ENCODE results near the gene HERC3. TPM values are rescaled to one million over a fixed set of nuclear protein-coding genes. Genes with fewer than 3 reads are reported as not detected.

HERC3 gene
- total RNA-seq, 1 donor from 2014 or later: 8.5 TPM

DNA sequence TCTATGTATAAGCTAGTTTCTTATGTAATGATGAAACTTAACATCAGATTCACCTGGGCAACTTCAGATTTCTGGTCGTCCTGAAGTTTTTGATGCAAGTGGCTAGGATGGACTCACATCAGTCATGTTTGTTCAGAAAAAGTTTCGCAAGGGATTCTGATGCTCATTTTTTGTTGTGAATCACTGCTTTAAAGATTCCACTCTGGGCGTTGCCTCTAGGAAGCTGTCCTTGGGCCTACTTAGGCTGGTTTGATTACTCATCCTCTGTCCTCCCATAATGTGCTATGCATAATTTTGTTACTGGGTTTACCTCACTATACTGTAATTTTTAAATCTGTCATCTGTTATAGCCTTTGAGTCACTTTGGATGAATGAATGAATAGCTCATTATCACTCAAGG, 30.8 kb downstream of the HERC3 start:
- no peaks in the 10 kb centered on the region for H3K27me3 Mint-ChIP-seq (ENCODE audit: low read depth, unreplicated experiment)
- Histone ChIP-seq H3K4me1 (ENCODE audit: insufficient read depth, low read length) (no peaks in the 10 kb centered on the region), H4K20me1 (ENCODE audit: insufficient read depth, low read length) (no peaks in the 10 kb centered on the region), H3K36me3 (ENCODE audit: insufficient read depth, low read length) (no peaks in the 10 kb centered on the region), H3K4me2 (ENCODE audit: low read length) (peak overlapping the region; percentile 41), H3K27me3 (ENCODE audit: insufficient read depth, low read length) (no peaks in the 10 kb centered on the region), H3K4me3 (ENCODE audit: insufficient read depth, low read depth, low read length) (no peak overlapping the region), H3K27ac (ENCODE audit: low read depth, low read length) (peak overlapping the region; percentile 57), H3K79me2 (ENCODE audit: insufficient read depth, low read length) (no peaks in the 10 kb centered on the region), H2AFZ (ENCODE audit: low read depth, low read length) (no peak overlapping the region), H3K9me3 (ENCODE audit: insufficient read depth, low read depth, low read length) (no peaks in the 10 kb centered on the region), H3K9ac (ENCODE audit: low read length) (no peak overlapping the region)
- TF ChIP-seq EZH2 (IDR thresholded peaks at IDR 0.05; ENCODE audit: insufficient read depth, low read length): no peak
- TF ChIP-seq, protein P1, sequence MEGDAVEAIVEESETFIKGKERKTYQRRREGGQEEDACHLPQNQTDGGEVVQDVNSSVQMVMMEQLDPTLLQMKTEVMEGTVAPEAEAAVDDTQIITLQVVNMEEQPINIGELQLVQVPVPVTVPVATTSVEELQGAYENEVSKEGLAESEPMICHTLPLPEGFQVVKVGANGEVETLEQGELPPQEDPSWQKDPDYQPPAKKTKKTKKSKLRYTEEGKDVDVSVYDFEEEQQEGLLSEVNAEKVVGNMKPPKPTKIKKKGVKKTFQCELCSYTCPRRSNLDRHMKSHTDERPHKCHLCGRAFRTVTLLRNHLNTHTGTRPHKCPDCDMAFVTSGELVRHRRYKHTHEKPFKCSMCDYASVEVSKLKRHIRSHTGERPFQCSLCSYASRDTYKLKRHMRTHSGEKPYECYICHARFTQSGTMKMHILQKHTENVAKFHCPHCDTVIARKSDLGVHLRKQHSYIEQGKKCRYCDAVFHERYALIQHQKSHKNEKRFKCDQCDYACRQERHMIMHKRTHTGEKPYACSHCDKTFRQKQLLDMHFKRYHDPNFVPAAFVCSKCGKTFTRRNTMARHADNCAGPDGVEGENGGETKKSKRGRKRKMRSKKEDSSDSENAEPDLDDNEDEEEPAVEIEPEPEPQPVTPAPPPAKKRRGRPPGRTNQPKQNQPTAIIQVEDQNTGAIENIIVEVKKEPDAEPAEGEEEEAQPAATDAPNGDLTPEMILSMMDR (IDR thresholded peaks at IDR 0.05; ENCODE audit: insufficient read depth, low read depth, low read length): no peak
- DNase-seq (ENCODE audit: low read depth): peak; percentile 89
- H3K27ac Mint-ChIP-seq (ENCODE audit: unreplicated experiment): no peak overlapping the region
- H3K36me3 Mint-ChIP-seq (ENCODE audit: low read depth, unreplicated experiment): no peaks in the 10 kb centered on the region
- FAIRE-seq: peak; percentile 93
- no peak overlapping the region for H3K4me3 Mint-ChIP-seq (ENCODE audit: unreplicated experiment)
- H3K4me1 Mint-ChIP-seq (ENCODE audit: low read depth, unreplicated experiment): peaks cover 6% of the 10 kb centered on the region
- H3K9me3 Mint-ChIP-seq (ENCODE audit: unreplicated experiment): no peaks in the 10 kb centered on the region

DNA sequence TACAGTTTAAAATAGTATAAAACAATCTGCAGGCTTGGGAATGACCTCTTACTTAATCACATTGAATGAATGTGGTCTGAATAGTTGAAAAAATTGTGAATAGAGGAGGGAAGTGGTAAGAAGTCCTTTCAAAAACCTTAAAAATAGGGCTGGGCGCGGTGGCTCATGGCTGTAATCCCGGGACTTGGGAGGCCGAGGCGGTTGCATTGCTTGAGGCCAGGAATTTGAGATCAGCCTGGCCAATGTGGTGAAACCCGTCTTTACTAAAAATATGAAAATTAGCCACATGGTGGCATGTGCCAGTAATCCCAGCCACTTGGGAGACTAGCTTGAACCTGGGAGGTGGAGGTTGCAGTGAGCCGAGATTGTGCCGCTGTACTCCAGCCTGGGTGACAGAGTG, 36.5 kb downstream of the HERC3 start:
- H2AFZ ChIP-seq (ENCODE audit: low read depth, low read length): no peak overlapping the region
- H3K4me1 Mint-ChIP-seq (ENCODE audit: low read depth, unreplicated experiment): peaks cover 6% of the 10 kb centered on the region
- H3K27ac ChIP-seq (ENCODE audit: low read depth, low read length): peak overlapping the region; percentile 8
- TF ChIP-seq, protein P1 (IDR thresholded peaks at IDR 0.05; ENCODE audit: insufficient read depth, low read depth, low read length): no peak
- no peak for TF ChIP-seq EZH2 (IDR thresholded peaks at IDR 0.05; ENCODE audit: insufficient read depth, low read length)
- DNase-seq (ENCODE audit: low read depth) (peak; percentile 58), FAIRE-seq (no peak)
- no peaks in the 10 kb centered on the region for H3K9me3 ChIP-seq (ENCODE audit: insufficient read depth, low read depth, low read length)
- H3K4me3 Mint-ChIP-seq (ENCODE audit: unreplicated experiment): no peak overlapping the region
- peak overlapping the region; percentile 16 for H3K9ac ChIP-seq (ENCODE audit: low read length)
- H3K27me3 Mint-ChIP-seq (ENCODE audit: low read depth, unreplicated experiment): no peaks in the 10 kb centered on the region
- H4K20me1 ChIP-seq (ENCODE audit: insufficient read depth, low read length): no peaks in the 10 kb centered on the region
- peak overlapping the region; percentile 48 for H3K4me2 ChIP-seq (ENCODE audit: low read length)
- H3K4me1 ChIP-seq (ENCODE audit: insufficient read depth, low read length): peaks cover 13% of the 10 kb centered on the region
- no peak overlapping the region for H3K4me3 ChIP-seq (ENCODE audit: insufficient read depth, low read depth, low read length)
- H3K27ac Mint-ChIP-seq (ENCODE audit: unreplicated experiment): no peak overlapping the region
- no peaks in the 10 kb centered on the region for H3K79me2 ChIP-seq (ENCODE audit: insufficient read depth, low read length)
- H3K9me3 Mint-ChIP-seq (ENCODE audit: unreplicated experiment): peaks cover under 1% of the 10 kb centered on the region
- H3K36me3 Mint-ChIP-seq (ENCODE audit: low read depth, unreplicated experiment): no peaks in the 10 kb centered on the region
- no peaks in the 10 kb centered on the region for H3K27me3 ChIP-seq (ENCODE audit: insufficient read depth, low read length)
- H3K36me3 ChIP-seq (ENCODE audit: insufficient read depth, low read length): no peaks in the 10 kb centered on the region

DNA sequence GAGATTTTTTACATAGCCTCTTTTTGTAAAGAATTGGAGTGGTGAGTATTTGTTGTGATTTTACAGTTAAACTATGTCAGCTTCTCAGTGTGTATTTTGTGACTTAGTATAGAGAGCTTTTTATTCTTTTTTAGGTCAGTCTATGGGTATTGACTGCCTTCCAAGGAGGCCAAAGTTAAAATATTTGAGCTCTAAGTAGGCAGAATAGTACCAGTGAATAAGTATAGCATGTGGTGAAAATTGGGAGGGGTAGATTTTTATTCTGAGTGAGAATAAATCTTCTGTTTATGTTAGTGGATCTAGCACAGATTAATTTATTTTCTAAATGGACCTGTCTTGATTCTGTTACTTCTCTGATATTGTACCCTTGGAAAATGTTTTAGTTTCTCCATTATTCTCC, 37.5 kb downstream of the HERC3 start:
- peak overlapping the region; percentile 5 for H3K4me2 ChIP-seq (ENCODE audit: low read length)
- no peaks in the 10 kb centered on the region for H3K9me3 ChIP-seq (ENCODE audit: insufficient read depth, low read depth, low read length)
- H3K9ac ChIP-seq (ENCODE audit: low read length): peak overlapping the region; percentile 42
- H2AFZ ChIP-seq (ENCODE audit: low read depth, low read length): no peak overlapping the region
- no peaks in the 10 kb centered on the region for H3K27me3 ChIP-seq (ENCODE audit: insufficient read depth, low read length)
- Mint-ChIP-seq H3K27ac (ENCODE audit: unreplicated experiment) (peak overlapping the region; percentile 85), H3K9me3 (ENCODE audit: unreplicated experiment) (peaks cover 2% of the 10 kb centered on the region), H3K4me3 (ENCODE audit: unreplicated experiment) (no peak overlapping the region), H3K36me3 (ENCODE audit: low read depth, unreplicated experiment) (peaks cover under 1% of the 10 kb centered on the region), H3K27me3 (ENCODE audit: low read depth, unreplicated experiment) (no peaks in the 10 kb centered on the region), H3K4me1 (ENCODE audit: low read depth, unreplicated experiment) (peaks cover 6% of the 10 kb centered on the region)
- no peaks in the 10 kb centered on the region for H4K20me1 ChIP-seq (ENCODE audit: insufficient read depth, low read length)
- FAIRE-seq (peak; percentile 32), DNase-seq (ENCODE audit: low read depth) (no peak)
- H3K27ac ChIP-seq (ENCODE audit: low read depth, low read length): peak overlapping the region; percentile 80
- H3K4me1 ChIP-seq (ENCODE audit: insufficient read depth, low read length): peaks cover 13% of the 10 kb centered on the region
- H3K36me3 ChIP-seq (ENCODE audit: insufficient read depth, low read length): no peaks in the 10 kb centered on the region
- H3K79me2 ChIP-seq (ENCODE audit: insufficient read depth, low read length): no peaks in the 10 kb centered on the region
- no peak overlapping the region for H3K4me3 ChIP-seq (ENCODE audit: insufficient read depth, low read depth, low read length)
- TF ChIP-seq, protein P1 (IDR thresholded peaks at IDR 0.05; ENCODE audit: insufficient read depth, low read depth, low read length): no peak
- no peak for TF ChIP-seq EZH2 (IDR thresholded peaks at IDR 0.05; ENCODE audit: insufficient read depth, low read length)
